Effector CD8-positive, alpha-beta T cell (primary cell): Measurements from ENCODE around the gene TNS1.

ENCODE experiments used
- DNase-seq: peaks from one replicate; lab custom pipeline; 2025; lab: John Stamatoyannopoulos, UW

The TNS1 gene

DNA sequence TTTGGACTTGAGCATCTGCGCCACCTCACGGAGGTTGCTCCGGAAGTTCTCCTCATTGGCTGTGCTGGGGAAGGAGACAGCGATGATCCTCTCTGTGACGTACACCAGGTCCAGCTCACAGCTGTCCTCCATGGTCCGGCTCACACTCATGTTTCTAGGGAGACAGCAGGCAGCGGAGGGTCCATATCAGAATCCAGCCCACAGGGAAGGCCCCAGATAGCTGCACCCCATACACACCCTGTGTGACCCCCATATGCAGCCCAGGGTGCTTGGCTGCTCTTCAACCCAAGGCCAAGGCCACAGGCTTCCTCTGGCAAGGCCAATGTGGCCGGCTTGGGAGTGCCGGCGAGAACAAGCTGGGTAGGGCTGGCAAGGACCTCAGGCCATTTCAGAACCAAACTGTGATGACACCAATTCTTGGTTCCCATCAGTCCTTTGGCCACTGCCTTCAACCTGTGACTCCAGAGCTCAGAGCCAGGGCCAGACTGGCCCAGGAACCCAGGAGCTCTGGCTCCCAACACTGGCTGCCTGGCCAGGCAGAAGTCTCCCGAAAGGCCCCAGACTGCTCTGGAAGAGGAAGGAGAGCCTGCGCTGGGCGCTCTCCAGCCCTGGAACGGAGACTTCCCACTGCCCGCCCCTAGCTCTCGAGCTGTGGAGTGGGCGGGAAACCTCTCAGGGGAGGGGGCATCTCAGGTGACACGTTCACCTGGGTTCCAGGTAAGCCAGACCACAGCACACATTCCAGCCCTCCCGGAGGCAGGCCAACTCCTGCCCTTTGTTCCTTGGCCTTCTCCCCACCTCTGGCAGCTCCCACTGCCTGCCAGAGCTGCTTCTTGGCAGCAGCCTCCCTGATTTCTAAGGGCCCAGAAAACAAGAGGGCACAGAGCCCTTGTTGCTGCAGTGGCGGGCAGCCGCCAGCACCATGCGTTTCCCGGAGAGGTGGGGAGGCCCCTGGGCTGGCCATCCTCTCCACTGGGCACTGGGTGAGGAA, 104.7 kb downstream of the TNS1 start:
- DNase-seq, result no peak

DNA sequence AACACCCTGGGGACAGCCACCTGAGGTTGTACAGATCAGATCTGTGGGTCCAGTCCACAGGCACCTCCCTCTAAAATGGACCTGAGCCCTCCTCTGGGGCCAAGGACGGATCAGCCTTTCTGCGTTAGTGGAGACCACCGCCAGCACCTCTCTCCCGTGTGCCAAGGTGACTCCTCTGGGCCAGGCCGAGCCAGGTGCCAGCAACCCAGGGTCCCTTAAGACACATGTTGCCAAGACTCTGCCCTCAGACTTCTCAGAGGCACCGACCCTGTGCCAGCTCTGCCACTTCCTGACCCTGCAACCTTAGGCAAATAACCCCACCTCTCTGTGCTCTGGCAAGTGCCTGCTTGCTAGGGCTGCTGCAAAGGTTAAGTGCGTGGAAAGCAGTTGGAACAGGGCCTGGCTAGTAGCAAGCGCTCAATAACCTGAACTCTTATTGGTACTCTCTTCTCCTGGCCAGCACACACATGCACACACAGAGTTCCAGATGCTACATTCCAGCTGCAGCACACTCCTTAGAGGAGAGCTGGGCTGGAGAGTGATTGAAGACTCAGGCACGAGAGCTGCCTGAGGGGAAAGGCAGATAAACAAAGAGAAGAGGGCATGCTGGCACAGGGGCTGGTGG, 105.6 kb downstream of the TNS1 start:
- DNase-seq, result no peak

- no peak for DNase-seq
These were observed 107.6 kb downstream of the TNS1 start for GRCh38 chr2:217895070-217895635.

- no peak for DNase-seq
These were observed 109.4 kb downstream of the TNS1 start for GRCh38 chr2:217893440-217893839.

DNA sequence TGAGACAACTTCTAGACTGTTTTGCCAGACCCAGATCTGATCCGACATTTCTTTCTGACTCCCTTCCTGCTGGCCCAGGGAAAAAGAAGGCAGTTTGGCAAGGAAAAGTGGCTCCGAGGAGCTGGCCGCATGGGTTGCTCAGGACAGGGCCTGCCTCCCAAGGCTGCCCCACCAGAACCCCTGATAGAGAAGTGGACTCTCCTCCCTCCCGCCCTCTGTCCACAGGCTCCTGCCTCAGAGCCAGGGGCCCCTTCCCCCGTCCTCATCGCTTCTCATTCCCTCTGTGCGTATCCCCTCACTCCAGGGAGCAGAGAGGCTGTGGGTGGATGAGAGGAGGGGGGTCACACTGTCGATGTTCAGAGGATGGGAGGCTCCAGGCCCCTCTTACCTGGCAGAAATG, 110.2 kb downstream of the TNS1 start:
- no peak for DNase-seq

DNA sequence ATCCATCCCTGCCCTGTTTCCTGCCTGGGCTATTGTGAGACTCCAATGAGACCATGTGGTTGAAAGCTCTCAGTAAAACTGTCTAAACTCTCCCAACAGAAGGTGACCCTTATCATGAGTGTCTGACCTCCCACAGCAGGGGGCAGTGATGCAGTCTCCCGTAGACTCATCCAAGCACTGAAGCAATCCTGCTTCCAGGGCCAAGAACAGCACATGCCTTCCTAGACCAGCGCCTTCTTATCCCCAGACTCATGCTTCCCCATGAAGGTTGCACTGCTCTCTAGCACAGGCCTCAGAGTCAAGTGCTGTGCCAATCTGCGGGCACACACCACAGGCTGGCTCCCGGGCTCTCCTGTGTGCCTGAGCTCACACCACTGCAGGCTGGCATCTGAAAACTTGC, 112.3 kb downstream of the TNS1 start:
- no peak for DNase-seq

DNA sequence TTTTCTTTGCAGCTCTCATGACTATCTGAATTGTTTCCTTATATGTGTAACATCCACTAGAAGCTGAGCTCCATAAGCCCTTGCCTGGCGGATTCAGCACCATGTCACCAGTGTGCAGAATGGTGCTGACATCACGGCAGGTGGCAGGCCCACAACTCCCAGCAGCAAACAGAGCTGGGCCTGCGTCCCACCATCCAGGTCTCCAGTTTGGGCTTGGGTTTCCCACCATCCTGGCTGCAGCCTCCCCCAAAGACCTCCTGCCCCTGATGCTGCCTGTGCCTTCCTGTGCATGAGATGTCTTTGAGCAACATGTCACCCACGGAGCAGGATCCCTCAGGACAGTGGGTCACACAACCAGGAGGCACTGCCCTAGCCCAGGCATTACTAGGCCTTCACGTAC, 113.1 kb downstream of the TNS1 start:
- DNase-seq, result no peak

DNA sequence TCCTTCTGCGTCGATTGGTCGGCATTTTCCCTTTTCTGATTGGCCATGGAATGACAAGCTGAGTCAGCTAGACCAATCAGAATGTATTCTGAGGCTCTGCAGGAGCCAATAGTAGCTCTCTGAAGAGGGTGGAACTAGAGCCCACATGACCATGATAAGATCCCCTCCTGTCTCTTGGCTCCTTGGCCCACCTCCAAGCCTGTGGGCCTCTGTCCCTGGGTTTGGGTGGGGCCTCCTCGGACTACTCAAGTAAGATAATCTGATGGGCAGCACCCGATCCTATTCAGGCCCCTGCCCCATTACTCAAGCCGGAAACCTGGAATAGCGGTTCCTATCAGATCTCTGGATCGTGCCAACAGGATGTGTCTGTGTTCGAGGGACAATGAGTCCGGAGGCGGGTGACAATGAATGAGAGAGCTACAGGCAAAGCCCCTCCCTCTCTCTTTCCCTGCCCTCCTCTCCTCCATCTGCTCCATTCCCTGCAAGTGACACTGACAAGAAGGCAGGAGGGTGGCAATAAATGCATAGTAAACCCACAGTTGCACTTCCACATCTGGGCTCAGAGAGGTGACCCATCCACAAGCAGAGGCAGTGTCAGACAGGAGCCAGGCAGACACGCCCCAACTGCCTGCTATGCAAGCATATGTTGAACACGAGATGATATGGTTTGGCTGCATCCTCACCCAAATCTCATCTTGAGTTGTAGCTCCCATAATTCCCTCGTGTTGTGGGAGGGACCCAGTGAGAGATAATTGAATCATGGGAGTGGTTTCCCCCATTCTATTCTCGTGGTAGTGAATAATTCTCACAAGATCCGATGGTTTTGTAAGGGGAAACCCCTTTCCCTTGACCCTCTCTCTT, 114.7 kb downstream of the TNS1 start:
- DNase-seq, result no peak

DNA sequence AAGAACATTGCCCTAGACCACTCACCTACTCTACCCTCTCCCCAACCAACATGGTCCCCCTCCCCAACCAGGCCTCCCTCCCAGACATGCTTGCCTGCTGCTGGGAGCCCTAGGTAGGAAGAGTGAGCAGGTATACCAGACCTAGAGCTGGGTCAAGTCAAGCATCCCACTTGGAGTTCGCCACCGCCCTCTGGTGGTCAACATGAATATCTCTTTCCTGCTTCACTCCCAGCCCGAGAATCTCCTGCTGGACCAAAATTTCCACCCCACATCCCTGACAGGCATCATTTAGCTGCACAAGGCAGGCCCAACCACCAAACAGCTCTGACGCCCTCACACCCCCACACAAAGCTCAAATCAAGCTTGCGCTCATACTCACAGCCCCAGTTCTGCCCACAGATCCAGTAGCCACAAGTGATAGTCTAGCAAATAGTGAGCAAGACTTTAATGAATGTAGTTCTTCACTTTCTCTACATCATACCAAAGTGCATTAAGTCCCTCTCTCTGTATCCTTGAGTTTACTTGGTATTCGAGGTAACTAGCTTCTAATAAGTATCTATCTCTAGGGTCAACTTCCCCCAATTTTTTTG, 116.0 kb downstream of the TNS1 start:
- peak; percentile 26 for DNase-seq

DNA sequence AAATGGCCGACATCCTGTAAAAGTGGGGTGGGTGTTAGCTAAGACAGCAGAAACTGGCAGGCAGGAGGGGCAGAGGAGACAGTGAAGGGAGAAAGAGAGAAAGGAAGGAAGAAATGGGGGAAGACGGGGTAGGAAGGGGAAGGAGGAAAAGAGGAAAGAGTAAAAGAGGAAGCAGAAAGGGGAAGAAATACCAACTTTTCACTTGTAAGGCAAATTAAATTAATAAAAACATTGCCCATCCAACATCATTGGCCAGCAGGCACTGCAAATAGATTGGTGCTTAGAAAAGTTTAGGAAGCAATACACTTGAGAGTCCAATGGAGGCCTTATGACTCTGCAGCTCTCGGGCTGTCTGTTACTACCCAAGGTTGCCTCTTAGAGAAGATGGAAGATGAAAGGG, 116.7 kb downstream of the TNS1 start:
- no peak for DNase-seq

DNA sequence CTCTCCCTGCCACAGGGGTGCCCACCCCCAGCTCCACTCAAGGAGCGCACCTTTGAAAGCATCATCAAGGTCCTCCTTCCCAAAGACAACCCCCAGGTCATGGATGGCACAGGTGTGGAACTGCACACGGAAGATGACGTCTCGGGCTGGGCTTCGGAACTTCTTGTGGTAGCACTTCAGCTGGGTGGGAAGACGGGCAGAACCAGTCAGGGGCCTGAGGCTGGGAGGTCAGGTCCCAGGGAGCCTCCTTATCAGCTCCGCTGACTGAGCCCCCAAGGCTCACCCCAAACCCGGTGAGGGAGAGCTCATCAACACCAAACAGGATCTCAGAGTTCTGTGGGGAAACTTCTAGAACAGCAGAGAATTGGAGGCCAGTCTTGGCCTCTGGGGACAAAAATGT, 117.8 kb downstream of the TNS1 start:
- DNase-seq, result no peak

GRCh38 chr2:217880891-217881290, 121.9 kb downstream of the TNS1 start:
- DNase-seq, result no peak

DNA sequence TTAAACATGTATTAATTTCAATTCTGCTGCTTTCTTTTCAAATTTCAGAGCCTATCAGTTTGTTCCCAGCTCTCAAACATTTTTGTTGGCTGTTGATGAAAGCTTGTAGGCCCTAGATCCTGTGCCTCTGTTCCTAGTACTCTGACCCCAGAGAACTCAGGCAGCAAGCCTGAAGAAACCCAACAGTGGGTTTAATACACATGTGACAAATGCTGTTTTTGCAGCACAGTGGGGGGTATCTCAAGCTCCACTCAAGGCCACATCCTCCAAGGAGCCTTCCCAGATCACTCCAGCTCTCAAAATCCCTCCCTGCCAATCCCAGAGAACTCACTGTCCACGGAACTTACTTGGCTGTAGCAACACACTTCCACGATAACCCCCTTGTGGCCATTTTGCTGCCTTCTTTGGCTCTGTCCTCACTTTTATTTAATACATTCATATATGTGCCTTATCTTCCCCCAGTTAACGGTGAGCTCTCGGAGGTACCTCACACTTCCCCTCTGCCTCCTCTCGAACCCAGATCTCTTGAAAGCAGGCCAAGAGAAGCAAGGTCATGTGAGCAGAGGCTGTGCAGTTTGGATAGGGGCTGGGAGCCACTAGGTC, 122.4 kb downstream of the TNS1 start:
- no peak for DNase-seq

DNA sequence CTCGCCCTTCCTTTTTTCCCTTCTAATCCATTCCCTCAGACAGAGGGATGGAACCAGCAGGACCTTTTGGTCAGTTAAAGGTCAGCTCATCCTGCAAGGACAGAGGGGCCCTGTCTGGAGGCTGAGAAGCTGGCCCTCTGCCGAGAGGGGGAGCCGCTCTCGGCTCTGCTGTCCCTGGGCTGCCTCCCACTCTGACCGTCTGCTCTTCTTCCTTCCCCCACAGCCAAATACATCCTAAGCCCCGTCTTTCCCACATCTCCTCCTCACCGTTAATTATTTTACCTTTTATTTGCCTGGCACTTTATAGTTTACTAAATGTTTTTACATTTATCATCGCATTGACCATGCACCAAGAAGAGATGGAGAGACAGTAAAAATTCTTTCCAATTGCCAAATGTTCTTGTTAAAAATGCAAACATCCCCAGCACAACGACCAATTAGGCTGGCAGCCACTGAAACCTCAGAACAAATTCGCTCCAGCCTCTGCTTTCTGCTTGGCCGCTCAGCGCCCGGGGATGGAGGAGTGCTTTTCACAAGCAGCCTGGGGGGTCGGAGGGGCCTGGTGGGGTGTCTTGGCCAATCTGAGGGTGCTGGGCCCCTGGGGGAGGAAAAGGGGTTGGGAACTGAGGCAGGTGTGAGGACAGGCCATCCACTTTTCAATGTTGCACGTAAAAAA, 123.7 kb downstream of the TNS1 start:
- no peak for DNase-seq

- no peak for DNase-seq
These were observed 124.9 kb downstream of the TNS1 start for GRCh38 chr2:217877866-217878265.

DNA sequence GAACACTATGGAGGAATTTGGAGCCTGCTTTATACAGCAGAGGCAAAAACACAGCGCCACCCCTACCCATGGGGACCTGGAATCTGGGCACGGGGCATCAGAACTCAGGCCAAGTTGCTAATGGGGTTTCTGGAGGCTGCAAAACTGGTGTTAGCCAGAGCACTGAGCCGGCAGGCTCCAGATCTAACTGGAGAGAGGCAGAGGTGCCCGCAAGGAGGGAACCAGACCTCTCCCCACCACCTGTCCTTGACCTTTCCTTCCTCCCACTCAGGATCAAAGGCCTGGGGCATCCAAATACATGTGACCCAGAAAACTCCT, 126.6 kb downstream of the TNS1 start:
- no peak for DNase-seq

GRCh38 chr2:217875556-217876252, 127.1 kb downstream of the TNS1 start:
- no peak for DNase-seq

DNA sequence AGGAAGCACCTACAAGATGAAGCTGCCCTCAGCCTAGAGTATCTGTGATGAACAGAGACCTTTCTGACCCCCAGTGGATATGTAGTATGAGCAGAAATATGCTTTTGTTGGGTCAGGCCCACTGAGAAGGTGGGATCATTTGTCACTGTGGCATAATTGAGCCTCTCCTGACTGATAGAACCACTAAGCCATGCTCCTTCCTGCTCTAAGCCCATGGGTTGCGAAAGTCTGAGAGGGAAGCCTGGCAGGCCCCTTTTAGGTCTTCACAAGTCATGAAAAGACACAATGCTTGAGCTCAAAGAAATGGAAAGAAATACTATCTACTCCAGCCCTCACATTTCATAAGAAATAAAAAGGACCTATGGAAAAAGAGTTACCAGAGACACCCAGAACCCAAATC, 127.7 kb downstream of the TNS1 start:
- no peak for DNase-seq

GRCh38 chr2:217873371-217873770, 129.4 kb downstream of the TNS1 start:
- DNase-seq, result no peak

GRCh38 chr2:217872319-217872718, 130.5 kb downstream of the TNS1 start:
- no peak for DNase-seq
